ENCODE data around the gene ARPP21. TPM values are rescaled to one million over a fixed set of nuclear protein-coding genes. Genes with fewer than 3 reads are reported as not detected.

ARPP21 gene
- polyA plus RNA-seq, 1 donor, result 2.7 TPM

DNA sequence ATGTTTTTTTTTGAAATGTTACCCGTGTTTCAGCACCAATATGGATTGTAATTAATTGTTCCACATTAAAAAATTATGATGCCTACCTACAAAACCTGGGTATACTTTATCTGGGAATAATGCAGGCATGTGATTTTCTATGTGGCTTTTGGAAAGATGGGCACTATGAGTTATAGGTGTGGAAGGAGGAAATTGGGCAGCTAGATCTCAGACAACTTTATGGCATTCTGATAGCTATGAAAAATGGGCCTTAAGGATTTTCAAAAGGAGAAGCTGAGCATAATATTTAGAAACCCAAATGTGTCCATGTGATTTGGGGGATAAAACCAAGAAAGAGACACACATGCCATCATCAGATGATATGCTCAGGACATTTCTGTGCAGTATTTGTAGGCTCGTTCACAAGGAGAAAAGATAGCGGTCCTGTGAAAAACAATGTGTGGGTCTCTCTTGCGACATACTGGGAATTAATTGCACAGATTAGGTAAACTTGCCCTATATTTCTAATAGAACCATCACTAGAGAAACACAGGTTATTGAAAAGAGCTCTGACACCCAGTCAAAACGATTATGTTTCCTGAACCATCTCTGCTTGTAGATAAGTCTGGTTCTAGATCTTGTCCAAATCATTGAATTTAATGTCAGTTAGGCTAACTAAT, 35.3 kb downstream of the ARPP21 start:
- no peaks in the 10 kb centered on the region for H3K9me3 ChIP-seq (ENCODE audit: control insufficient read depth, low read depth, low read length)
- no peaks in the 10 kb centered on the region for H3K4me1 ChIP-seq (ENCODE audit: control insufficient read depth, insufficient read depth, low read length)
- no peak overlapping the region for H3K27ac ChIP-seq (ENCODE audit: low read length)
- H3K36me3 ChIP-seq (ENCODE audit: control insufficient read depth, insufficient read depth, low read length), result no peaks in the 10 kb centered on the region
- H3K4me3 ChIP-seq (ENCODE audit: low read length), result no peak overlapping the region
- WGBS (ENCODE audit: insufficient coverage, low lambda C conversion rate), result 80% methylated on average over 2 of the region's 5 CpGs
- DNase-seq, result no peak
- peaks cover 5% of the 10 kb centered on the region for H3K27me3 ChIP-seq (ENCODE audit: control insufficient read depth, insufficient read depth, low read length)

DNA sequence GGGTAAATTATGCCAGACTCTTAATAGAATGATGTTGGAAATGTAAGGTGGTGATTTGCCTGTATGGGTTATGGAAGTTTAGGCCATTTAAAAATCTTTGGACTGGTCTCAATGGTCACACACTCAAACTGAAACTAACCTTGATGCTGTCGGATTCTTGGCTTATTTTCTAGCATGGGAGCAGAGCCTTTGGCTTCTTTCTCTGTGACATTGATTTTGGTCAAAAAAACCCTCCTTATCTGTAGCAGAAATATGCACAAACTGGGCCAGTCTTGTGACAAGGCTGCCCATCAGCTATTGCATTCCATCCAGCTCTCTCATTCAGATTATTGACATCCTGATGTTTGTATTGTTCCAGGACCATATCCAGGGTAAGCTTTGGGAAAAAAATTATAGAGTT, 35.9 kb downstream of the ARPP21 start:
- Histone ChIP-seq H3K27me3 (ENCODE audit: control insufficient read depth, insufficient read depth, low read length) (peaks cover 5% of the 10 kb centered on the region), H3K4me1 (ENCODE audit: control insufficient read depth, insufficient read depth, low read length) (no peaks in the 10 kb centered on the region), H3K27ac (ENCODE audit: low read length) (no peak overlapping the region), H3K36me3 (ENCODE audit: control insufficient read depth, insufficient read depth, low read length) (no peaks in the 10 kb centered on the region), H3K9me3 (ENCODE audit: control insufficient read depth, low read depth, low read length) (no peaks in the 10 kb centered on the region), H3K4me3 (ENCODE audit: low read length) (no peak overlapping the region)
- WGBS (ENCODE audit: insufficient coverage, low lambda C conversion rate), result no CpG with 5 or more reads among the region's 1 CpG
- no peak for DNase-seq

DNA sequence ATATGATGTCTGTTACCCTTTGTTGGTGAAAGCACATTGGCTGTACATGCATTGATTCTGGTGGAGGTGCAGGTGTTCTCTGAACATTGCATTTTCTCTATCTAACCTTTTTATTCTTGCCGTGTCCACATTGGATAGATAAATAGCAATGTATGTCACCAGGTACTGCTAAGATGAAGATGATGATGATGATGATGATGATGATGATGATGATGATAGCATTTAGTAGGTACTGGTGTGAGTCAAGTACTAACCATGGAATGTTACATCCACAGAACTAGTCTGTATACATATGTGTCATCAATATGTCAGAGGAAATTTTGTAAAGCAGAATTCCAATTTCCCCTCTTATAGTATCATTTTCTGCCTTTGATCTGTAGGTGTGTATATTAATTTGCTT, 36.3 kb downstream of the ARPP21 start:
- DNase-seq, result no peak
- no peak overlapping the region for H3K4me3 ChIP-seq (ENCODE audit: low read length)
- H3K4me1 ChIP-seq (ENCODE audit: control insufficient read depth, insufficient read depth, low read length), result no peaks in the 10 kb centered on the region
- peaks cover 5% of the 10 kb centered on the region for H3K27me3 ChIP-seq (ENCODE audit: control insufficient read depth, insufficient read depth, low read length)
- H3K27ac ChIP-seq (ENCODE audit: low read length), result no peak overlapping the region
- no CpG with 5 or more reads among the region's 1 CpG for WGBS (ENCODE audit: insufficient coverage, low lambda C conversion rate)
- H3K9me3 ChIP-seq (ENCODE audit: control insufficient read depth, low read depth, low read length), result no peaks in the 10 kb centered on the region
- no peaks in the 10 kb centered on the region for H3K36me3 ChIP-seq (ENCODE audit: control insufficient read depth, insufficient read depth, low read length)

DNA sequence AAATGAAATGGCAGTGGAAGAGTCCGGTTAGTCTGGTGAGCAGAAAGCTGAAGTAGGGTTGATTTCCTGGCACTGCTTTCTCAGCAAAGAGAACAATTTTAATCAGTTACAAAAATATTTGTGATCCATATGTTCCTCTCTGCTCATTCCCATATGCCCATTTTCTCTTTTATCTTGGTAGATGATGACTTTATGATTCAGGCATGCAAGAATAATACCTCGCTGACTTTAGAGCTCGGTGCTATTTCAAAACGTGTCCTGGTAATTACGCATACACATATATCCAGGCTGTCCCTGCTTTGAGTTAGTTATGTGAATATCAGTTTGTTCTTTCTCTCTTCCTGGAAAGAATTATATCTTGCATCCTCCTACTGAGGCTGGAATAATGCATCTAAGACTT, 38.5 kb downstream of the ARPP21 start:
- H3K4me1 ChIP-seq (ENCODE audit: control insufficient read depth, insufficient read depth, low read length), result no peaks in the 10 kb centered on the region
- H3K9me3 ChIP-seq (ENCODE audit: control insufficient read depth, low read depth, low read length), result no peaks in the 10 kb centered on the region
- H3K4me3 ChIP-seq (ENCODE audit: low read length), result no peak overlapping the region
- no peaks in the 10 kb centered on the region for H3K36me3 ChIP-seq (ENCODE audit: control insufficient read depth, insufficient read depth, low read length)
- no peak for DNase-seq
- H3K27me3 ChIP-seq (ENCODE audit: control insufficient read depth, insufficient read depth, low read length), result peaks cover 5% of the 10 kb centered on the region
- no peak overlapping the region for H3K27ac ChIP-seq (ENCODE audit: low read length)
- WGBS (ENCODE audit: insufficient coverage, low lambda C conversion rate), result 91% methylated on average over 5 of the region's 5 CpGs

DNA sequence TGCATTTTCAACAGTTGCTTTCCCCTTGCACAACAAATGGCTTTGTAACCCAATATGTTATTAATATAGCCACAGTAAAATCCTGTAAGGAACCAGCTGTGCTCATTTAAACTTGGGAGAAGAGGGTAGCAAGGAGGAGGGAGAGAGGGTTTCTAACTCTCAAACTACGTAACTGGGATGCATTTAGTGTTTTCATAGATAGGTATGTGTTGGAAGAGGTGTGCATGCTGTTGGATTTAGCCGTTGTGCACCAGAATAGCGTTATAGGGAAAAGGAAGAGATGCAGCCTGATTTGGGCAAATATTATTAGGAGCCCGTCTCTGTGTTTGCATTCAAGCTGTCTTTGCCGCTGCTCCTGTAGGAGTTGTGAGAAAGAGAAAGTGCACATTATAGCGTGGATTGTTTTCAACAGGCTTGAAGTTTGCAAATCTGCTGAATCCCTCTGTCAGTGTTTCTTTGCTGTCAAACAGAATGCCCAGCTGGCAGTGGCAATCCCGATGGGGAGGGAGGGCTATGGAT, 39.4 kb downstream of the ARPP21 start:
- H3K27me3 ChIP-seq (ENCODE audit: control insufficient read depth, insufficient read depth, low read length), result peaks cover 5% of the 10 kb centered on the region
- H3K9me3 ChIP-seq (ENCODE audit: control insufficient read depth, low read depth, low read length), result no peaks in the 10 kb centered on the region
- WGBS (ENCODE audit: insufficient coverage, low lambda C conversion rate), result no CpG with 5 or more reads among the region's 7 CpGs
- no peaks in the 10 kb centered on the region for H3K36me3 ChIP-seq (ENCODE audit: control insufficient read depth, insufficient read depth, low read length)
- H3K4me3 ChIP-seq (ENCODE audit: low read length), result no peak overlapping the region
- H3K4me1 ChIP-seq (ENCODE audit: control insufficient read depth, insufficient read depth, low read length), result no peaks in the 10 kb centered on the region
- DNase-seq, result no peak
- no peak overlapping the region for H3K27ac ChIP-seq (ENCODE audit: low read length)

DNA sequence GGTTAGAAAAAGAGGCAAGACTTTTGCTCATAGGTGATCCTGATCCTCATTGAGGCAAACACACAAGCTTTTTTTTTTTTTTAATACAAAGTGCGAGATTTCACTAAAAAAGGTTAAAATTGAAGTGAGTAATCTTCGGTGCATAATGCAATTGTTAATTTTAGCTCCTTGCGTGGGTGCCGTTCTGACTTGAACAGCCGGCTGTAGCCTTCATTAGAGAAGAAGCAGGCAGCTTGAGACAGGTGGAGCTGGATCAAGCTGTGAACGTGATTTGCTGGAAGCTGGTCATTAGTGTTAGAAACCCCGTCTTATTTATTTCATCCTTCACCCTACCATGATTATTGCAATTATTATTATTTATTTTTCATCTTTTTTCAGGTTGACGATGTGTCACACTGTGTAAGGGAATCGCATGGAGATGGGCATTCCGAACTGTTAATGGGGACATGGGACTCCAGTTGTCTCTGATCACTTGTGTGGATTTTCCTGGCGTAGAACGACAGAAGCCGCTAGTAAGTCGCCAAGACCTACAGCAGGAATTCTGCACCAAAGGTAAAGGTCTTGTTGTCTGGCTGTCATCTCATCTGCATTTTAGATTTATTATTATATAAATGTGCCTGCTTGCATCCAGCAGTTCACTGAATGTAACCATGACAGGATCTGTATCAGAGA, 40.2 kb downstream of the ARPP21 start:
- no peak overlapping the region for H3K4me3 ChIP-seq (ENCODE audit: low read length)
- H3K36me3 ChIP-seq (ENCODE audit: control insufficient read depth, insufficient read depth, low read length), result no peaks in the 10 kb centered on the region
- H3K27ac ChIP-seq (ENCODE audit: low read length), result no peak overlapping the region
- H3K4me1 ChIP-seq (ENCODE audit: control insufficient read depth, insufficient read depth, low read length), result no peaks in the 10 kb centered on the region
- H3K9me3 ChIP-seq (ENCODE audit: control insufficient read depth, low read depth, low read length), result no peaks in the 10 kb centered on the region
- H3K27me3 ChIP-seq (ENCODE audit: control insufficient read depth, insufficient read depth, low read length), result peaks cover 5% of the 10 kb centered on the region
- WGBS (ENCODE audit: insufficient coverage, low lambda C conversion rate), result no CpG with 5 or more reads among the region's 14 CpGs
- DNase-seq, result no peak

DNA sequence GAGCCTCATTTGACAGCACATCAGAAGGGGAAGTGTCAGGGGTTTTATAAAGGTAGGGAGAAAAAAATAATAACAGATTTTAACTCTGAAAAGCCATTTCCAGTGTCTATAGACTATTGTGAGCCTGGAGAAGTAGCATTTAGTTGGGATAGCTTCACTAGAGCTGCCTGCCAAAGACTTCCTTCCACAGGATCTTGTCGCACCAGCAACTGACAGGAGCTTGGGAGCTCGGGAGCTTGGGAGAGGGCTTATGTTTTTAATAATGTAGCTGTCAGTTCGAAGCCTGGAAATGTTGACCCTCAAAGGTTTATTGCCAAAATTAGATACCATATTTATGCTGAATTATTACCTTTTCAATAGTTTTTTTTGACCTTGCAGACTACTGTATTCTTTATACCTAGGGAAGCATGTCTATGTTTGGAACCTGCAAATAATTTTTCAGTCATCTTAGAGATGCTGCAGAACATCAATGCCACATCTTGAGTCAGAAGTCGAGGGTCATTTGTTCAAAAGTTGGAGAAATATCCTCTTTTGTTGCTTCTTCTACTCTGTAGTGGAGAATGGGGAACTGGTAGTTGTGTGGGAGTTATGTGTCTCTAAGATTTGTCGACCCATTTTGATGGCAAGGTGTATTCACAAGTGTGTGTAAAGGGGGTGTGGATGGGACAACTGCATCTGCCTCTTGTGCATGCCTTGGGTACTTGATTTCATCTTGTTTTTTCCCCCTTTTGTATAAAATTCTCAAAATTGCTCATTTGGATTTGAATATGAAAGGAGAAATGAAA, 41.7 kb downstream of the ARPP21 start:
- WGBS (ENCODE audit: insufficient coverage, low lambda C conversion rate), result no CpG with 5 or more reads among the region's 5 CpGs
- H3K36me3 ChIP-seq (ENCODE audit: control insufficient read depth, insufficient read depth, low read length), result no peaks in the 10 kb centered on the region
- no peak overlapping the region for H3K27ac ChIP-seq (ENCODE audit: low read length)

DNA sequence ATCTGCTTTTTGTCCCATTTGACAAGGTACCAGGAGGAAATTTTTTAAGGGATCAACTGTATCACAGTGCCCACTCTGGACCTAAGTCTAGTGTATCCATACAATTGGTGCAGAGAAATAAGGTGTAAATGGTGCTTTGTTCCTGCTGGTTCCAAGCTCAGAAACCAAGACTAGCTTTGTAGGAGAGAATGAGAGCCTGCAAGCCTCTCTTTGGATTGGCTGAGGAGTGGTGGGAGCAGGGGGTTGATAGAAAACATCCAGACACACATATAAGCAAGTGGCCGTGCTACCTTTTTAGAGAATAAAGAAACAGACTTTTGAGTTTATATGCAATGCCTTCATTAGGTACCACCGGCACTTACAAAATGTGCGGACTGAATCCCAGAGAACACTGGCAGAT, 45.8 kb downstream of the ARPP21 start:
- no peaks in the 10 kb centered on the region for H3K9me3 ChIP-seq (ENCODE audit: control insufficient read depth, low read depth, low read length)
- no peaks in the 10 kb centered on the region for H3K36me3 ChIP-seq (ENCODE audit: control insufficient read depth, insufficient read depth, low read length)
- no peak overlapping the region for H3K27ac ChIP-seq (ENCODE audit: low read length)
- no peaks in the 10 kb centered on the region for H3K27me3 ChIP-seq (ENCODE audit: control insufficient read depth, insufficient read depth, low read length)
- no peaks in the 10 kb centered on the region for H3K4me1 ChIP-seq (ENCODE audit: control insufficient read depth, insufficient read depth, low read length)
- DNase-seq, result no peak
- no CpG with 5 or more reads among the region's 3 CpGs for WGBS (ENCODE audit: insufficient coverage, low lambda C conversion rate)
- no peak overlapping the region for H3K4me3 ChIP-seq (ENCODE audit: low read length)

More for the DNA sequence above, 41.7 kb downstream of the ARPP21 start:
- DNase-seq, result no peak
- Histone ChIP-seq H3K4me1 (ENCODE audit: control insufficient read depth, insufficient read depth, low read length) (no peaks in the 10 kb centered on the region), H3K9me3 (ENCODE audit: control insufficient read depth, low read depth, low read length) (no peaks in the 10 kb centered on the region), H3K27me3 (ENCODE audit: control insufficient read depth, insufficient read depth, low read length) (peaks cover 5% of the 10 kb centered on the region), H3K4me3 (ENCODE audit: low read length) (no peak overlapping the region)

DNA sequence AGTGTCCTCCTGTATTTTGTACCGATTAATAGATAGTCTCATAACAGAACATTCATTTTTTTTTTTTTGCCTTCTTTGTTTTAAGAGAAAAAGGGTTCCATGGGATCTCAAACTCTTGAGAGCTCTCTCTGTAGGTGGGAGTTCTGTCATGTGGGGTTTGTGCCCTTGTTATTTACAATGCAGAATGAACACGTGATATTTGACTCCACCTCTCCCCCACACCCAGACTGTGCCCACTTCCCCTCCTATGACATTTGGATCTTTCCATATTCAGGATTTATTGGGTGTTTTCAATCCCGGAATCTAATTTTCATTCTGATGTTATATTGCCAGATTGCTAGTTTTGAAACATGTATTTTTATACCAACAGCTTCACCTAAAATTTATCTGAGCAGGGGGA, 49.5 kb downstream of the ARPP21 start:
- Histone ChIP-seq H3K4me1 (ENCODE audit: control insufficient read depth, insufficient read depth, low read length) (no peaks in the 10 kb centered on the region), H3K27me3 (ENCODE audit: control insufficient read depth, insufficient read depth, low read length) (no peaks in the 10 kb centered on the region), H3K9me3 (ENCODE audit: control insufficient read depth, low read depth, low read length) (no peaks in the 10 kb centered on the region), H3K36me3 (ENCODE audit: control insufficient read depth, insufficient read depth, low read length) (no peaks in the 10 kb centered on the region), H3K4me3 (ENCODE audit: low read length) (no peak overlapping the region), H3K27ac (ENCODE audit: low read length) (no peak overlapping the region)
- no peak for DNase-seq
- WGBS (ENCODE audit: insufficient coverage, low lambda C conversion rate), result 93% methylated on average over 2 of the region's 3 CpGs

DNA sequence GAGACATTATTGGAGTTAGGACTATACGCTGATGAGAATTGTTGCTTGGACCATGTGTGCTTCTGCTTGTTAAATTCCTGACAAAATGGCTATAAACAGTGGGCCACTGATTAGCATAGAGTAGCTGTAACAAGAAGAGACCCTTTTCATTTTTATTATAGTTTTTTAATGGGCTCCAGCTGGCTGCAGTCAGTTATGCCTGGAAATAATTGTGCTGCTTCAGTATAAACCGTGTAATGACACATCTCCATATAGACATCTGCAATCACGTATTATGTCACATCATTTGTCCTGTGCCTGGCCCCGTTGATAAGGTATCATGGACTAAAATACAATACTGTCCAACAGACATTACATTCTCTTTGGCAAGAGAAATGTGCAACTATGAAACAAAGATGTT, 50.9 kb downstream of the ARPP21 start:
- Histone ChIP-seq H3K9me3 (ENCODE audit: control insufficient read depth, low read depth, low read length) (no peaks in the 10 kb centered on the region), H3K27ac (ENCODE audit: low read length) (no peak overlapping the region), H3K27me3 (ENCODE audit: control insufficient read depth, insufficient read depth, low read length) (no peaks in the 10 kb centered on the region), H3K4me1 (ENCODE audit: control insufficient read depth, insufficient read depth, low read length) (no peaks in the 10 kb centered on the region), H3K36me3 (ENCODE audit: control insufficient read depth, insufficient read depth, low read length) (no peaks in the 10 kb centered on the region), H3K4me3 (ENCODE audit: low read length) (no peak overlapping the region)
- no peak for DNase-seq
- WGBS (ENCODE audit: insufficient coverage, low lambda C conversion rate), result no CpG with 5 or more reads among the region's 4 CpGs
